IMR-90 (cell line): ENCODE results near the gene CRTAC1. TPM values are rescaled to one million over a fixed set of nuclear protein-coding genes. Genes with fewer than 3 reads are reported as not detected.

Source experiments
- ATAC-seq: fragments of 200-7000 bp; cut with Tn5 transposase; 2 replicates; pipeline ENCODE4 v1.9.1; 2020; ENCODE audit warnings: low read depth, mild to moderate bottlenecking, moderate library complexity
- BruUV-seq: library from RNA; stranded (reverse); fragments of 400-500 nt; replicated peaks from 2 replicates; lab custom pipeline; 2021; lab: Mats Ljungman, UMichigan
- CTCF ChIA-PET: fragments of 300-600 bp; formaldehyde crosslinking; extraction: SDS; loops from one replicate; lab custom pipeline; 2021; ENCODE audit warnings: antibody characterized with exemption; lab: Yijun Ruan, JAX
- POLR2A ChIA-PET: fragments of 300-600 bp; sonication (Branson Sonifier 250); formaldehyde crosslinking; loops from one replicate; lab custom pipeline; 2022; ENCODE audit warnings: antibody characterized with exemption; ENCODE audit not compliant: unreplicated experiment; lab: Charles Lee
- DNase-seq: peaks from one replicate; pipeline ENCODE4 v3.0.0; 2013
- H2AFZ ChIP-seq: replicated peaks from 2 replicates; pipeline ENCODE3; 2013; ENCODE audit warnings: low read length, mild to moderate bottlenecking; ENCODE audit not compliant: poor library complexity
- H2AK5ac ChIP-seq: 2 replicates; pipeline ENCODE4 v1.6.1; 2013; ENCODE audit warnings: low read depth, low read length, inconsistent platforms
- H2AK9ac ChIP-seq: replicated peaks from 2 replicates; pipeline ENCODE3; 2013; ENCODE audit warnings: mild to moderate bottlenecking, low read depth, low read length, moderate library complexity; ENCODE audit not compliant: poor library complexity
- H2BK120ac ChIP-seq: 2 replicates; pipeline ENCODE4 v1.6.1; 2013; ENCODE audit warnings: low read depth, low read length, inconsistent platforms
- H2BK15ac ChIP-seq: 3 replicates; pipeline ENCODE4 v1.6.1; 2013; ENCODE audit warnings: low read depth, low read length, inconsistent platforms
- H2BK20ac ChIP-seq: 2 replicates; pipeline ENCODE4 v1.6.1; 2013; ENCODE audit warnings: low read depth, mild to moderate bottlenecking, inconsistent platforms, low read length, moderate library complexity
- H2BK5ac ChIP-seq: 2 replicates; pipeline ENCODE4 v1.6.1; 2013; ENCODE audit warnings: mild to moderate bottlenecking, low read depth, low read length, inconsistent platforms; ENCODE audit not compliant: poor library complexity, severe bottlenecking
- H3K14ac ChIP-seq: replicated peaks from 2 replicates; pipeline ENCODE4 v1.6.1; 2013; ENCODE audit warnings: low read depth, low read length, inconsistent platforms
- H3K18ac ChIP-seq: 2 replicates; pipeline ENCODE4 v1.6.1; 2013; ENCODE audit warnings: low read depth, low read length, control low read depth
- H3K23ac ChIP-seq: 2 replicates; pipeline ENCODE4 v1.6.1; 2013; ENCODE audit warnings: low read depth, low read length, inconsistent platforms
- H3K27ac ChIP-seq: 2 replicates; pipeline ENCODE4 v1.5.1; 2013; ENCODE audit warnings: mild to moderate bottlenecking, control low read depth, low read length; ENCODE audit not compliant: insufficient read depth
- H3K27me3 ChIP-seq: 2 replicates; pipeline ENCODE4 v1.6.1; 2013; ENCODE audit warnings: low read length; ENCODE audit not compliant: control insufficient read depth, insufficient read depth
- H3K36me3 ChIP-seq: 2 replicates; pipeline ENCODE4 v1.6.1; 2013; ENCODE audit warnings: low read length, mixed read lengths; ENCODE audit not compliant: control insufficient read depth, insufficient read depth
- H3K4ac ChIP-seq: 2 replicates; pipeline ENCODE4 v1.6.1; 2013; ENCODE audit warnings: low read depth, low read length, inconsistent platforms
- H3K4me1 ChIP-seq: 2 replicates; pipeline ENCODE4 v1.6.1; 2013; ENCODE audit warnings: low read length, mixed read lengths; ENCODE audit not compliant: control insufficient read depth, insufficient read depth
- H3K4me2 ChIP-seq: 2 replicates; pipeline ENCODE4 v1.6.1; 2013; ENCODE audit warnings: low read depth, mild to moderate bottlenecking, control low read depth, low read length, moderate library complexity
- H3K4me3 ChIP-seq: 2 replicates; pipeline ENCODE4 v1.5.1; 2013; ENCODE audit warnings: low read depth, mild to moderate bottlenecking, control low read depth, low read length, moderate library complexity; ENCODE audit not compliant: insufficient read depth
- H3K56ac ChIP-seq: 2 replicates; pipeline ENCODE4 v1.6.1; 2013; ENCODE audit warnings: low read length, inconsistent platforms; ENCODE audit not compliant: insufficient read depth; ENCODE audit errors: extremely low read depth
- H3K79me1 ChIP-seq, 2 experiments: 2 replicates each; pipeline ENCODE4 v1.6.1; 2013; ENCODE audit warnings: low read length in 2 of 2, inconsistent platforms in 1 of 2, low read depth in 1 of 2
- H3K9ac ChIP-seq: 2 replicates; pipeline ENCODE4 v1.6.1; 2013; ENCODE audit warnings: low read depth, low read length, control low read depth
- H3K9me1 ChIP-seq: 2 replicates; pipeline ENCODE4 v1.6.1; 2013; ENCODE audit warnings: low read length, inconsistent platforms; ENCODE audit not compliant: insufficient read depth
- H3K9me3 ChIP-seq: 2 replicates; pipeline ENCODE4 v1.6.1; 2013; ENCODE audit warnings: low read length; ENCODE audit not compliant: control insufficient read depth, insufficient read depth
- H4K20me1 ChIP-seq: 2 replicates; pipeline ENCODE4 v1.6.1; 2013; ENCODE audit warnings: low read length, inconsistent platforms; ENCODE audit not compliant: insufficient read depth
- H4K5ac ChIP-seq: 2 replicates; pipeline ENCODE4 v1.6.1; 2013; ENCODE audit warnings: mild to moderate bottlenecking, low read depth, low read length, control low read depth
- H4K8ac ChIP-seq, 2 experiments: 2 replicates each; pipeline ENCODE4 v1.6.1; 2013; ENCODE audit warnings: low read depth in 2 of 2, low read length in 2 of 2, control low read depth in 1 of 2, inconsistent platforms in 1 of 2
- H4K91ac ChIP-seq: 2 replicates; pipeline ENCODE4 v1.6.1; 2013; ENCODE audit warnings: low read depth, low read length, inconsistent platforms; ENCODE audit not compliant: insufficient read depth
- BHLHE40 ChIP-seq: fragments of 150-350 bp; IDR thresholded peaks from 2 replicates; pipeline ENCODE4 v1.6.1; 2016; ENCODE audit warnings: mild to moderate bottlenecking, low read depth, low read length
- CTCF ChIP-seq: conservative IDR thresholded peaks from 2 replicates; pipeline ENCODE4 v1.5.1; 2012; ENCODE audit warnings: mild to moderate bottlenecking, low read depth, low read length, improper control_type of control experiment
- FOS ChIP-seq: fragments of 150-350 bp; IDR thresholded peaks from 2 replicates; pipeline ENCODE4 v1.6.1; 2016; ENCODE audit warnings: low read depth, low read length
- MAFK ChIP-seq: IDR thresholded peaks from 2 replicates; pipeline ENCODE4 v1.6.1; 2012; ENCODE audit warnings: low read depth, low read length, improper control_type of control experiment
- MXI1 ChIP-seq: IDR thresholded peaks from 2 replicates; pipeline ENCODE4 v1.6.1; 2012; ENCODE audit warnings: low read depth, mild to moderate bottlenecking, low read length, moderate library complexity, borderline replicate concordance
- POLR2A ChIP-seq: IDR thresholded peaks from 2 replicates; pipeline ENCODE4 v1.6.1; 2012; ENCODE audit warnings: mild to moderate bottlenecking, low read depth, low read length
- WGBS, 2 experiments: methylation state at CpG; one replicate each; pipeline versions ENCODE4 v1.1.5 to v1.1.7; 2013; ENCODE audit warnings: missing lambda C conversion rate in 2 of 2; ENCODE audit not compliant: insufficient read length in 1 of 2; ENCODE audit errors: extremely low coverage in 2 of 2; 5-methylcytosine and 5-hydroxymethylcytosine counted together
- dilution Hi-C: fragments of 300-500 bp; cut with HindIII; formaldehyde crosslinking; loops from one replicate; pipeline ENCODE4 v1.14.3; 2018; ENCODE audit warnings: low sequenced_read_pairs; ENCODE audit not compliant: unreplicated experiment
- in situ Hi-C: fragments of 300-500 bp; cut with MboI; formaldehyde crosslinking; loops from 3 replicates; pipeline ENCODE4 v1.14.3; 2019; ENCODE audit warnings: low sequenced_read_pairs, inconsistent platforms, mixed read lengths
- intact Hi-C: fragments of 100-400 bp; cut with micrococcal nuclease; formaldehyde crosslinking; loops from 2 replicates; pipeline ENCODE4 v1.10.0; 2022
- polyA plus RNA-seq, 3 experiments: library from polyadenylated mRNA; depleted of rRNA; stranded (reverse); fragments of >200 nt; gene quantifications; 2 replicates each; pipeline ENCODE4 v1.2.3, GENCODE V29; 2012; ENCODE audit warnings: low replicate concordance in 1 of 3
- total RNA-seq: library from RNA; depleted of rRNA; stranded (reverse); fragments of >200 nt; gene quantifications from 2 replicates; pipeline ENCODE4 v1.2.3, GENCODE V29; 2012

The CRTAC1 gene
- total and polyA plus RNA-seq, 2 of the 4 experiments (the other 2 are of a cell fraction), result not detected

GRCh38 chr10:97838091-97838490 lies 192.3 kb downstream of the CRTAC1 start:
- Histone ChIP-seq H2BK20ac (no peak overlapping the region), H3K4me1 (0 out of 2 replicates have a peak, but pooled peaks cover 2% of the 10 kb centered on the region), H2BK120ac (no peak overlapping the region), H4K20me1 (no peaks in the 10 kb centered on the region), H3K4ac (no peak overlapping the region), H3K56ac (no peak overlapping the region), H2BK15ac (no peak overlapping the region), H2AK5ac (no peak overlapping the region), H2BK5ac (no peak overlapping the region), H4K91ac (no peak overlapping the region), H2AK9ac (no peak overlapping the region), H3K4me2 (no peak overlapping the region), H3K18ac (no peak overlapping the region), H2AFZ (no peak overlapping the region), H3K23ac (no peak overlapping the region), H3K36me3 (no peaks in the 10 kb centered on the region), H4K5ac (no peak overlapping the region), H3K79me1 (no peaks in the 10 kb centered on the region), H3K14ac (no peak overlapping the region), H3K9ac (no peak overlapping the region), H3K4me3 (no peak overlapping the region), H3K9me3 (0 out of 2 replicates have a peak, but pooled peaks cover 2% of the 10 kb centered on the region), H3K27me3 (peaks cover 12% of the 10 kb centered on the region), H3K27ac (no peak overlapping the region), H3K9me1 (peaks cover 6% of the 10 kb centered on the region; the same call in 1 of the 2 replicates), H4K8ac (no peak overlapping the region)
- intact Hi-C loops, result no loop called here
- in situ Hi-C loops, result no loop called here
- BruUV-seq, result no TSS peak
- TF ChIP-seq MXI1, result no peak
- no peak for TF ChIP-seq CTCF
- no peak for TF ChIP-seq FOS
- no peak for TF ChIP-seq MAFK
- TF ChIP-seq BHLHE40, result no peak
- TF ChIP-seq POLR2A, result no peak
- CTCF ChIA-PET, result interaction anchor here (0.6 kb wide), 1 partner anchor 49 kb away, joined by 3 read pairs; no protein-coding TSS in a partner anchor
- dilution Hi-C loops, result no loop called here
- no CpG with 5 or more reads among the region's 3 CpGs for WGBS, 2 experiments
- ATAC-seq (no peak), DNase-seq (no peak)
- POLR2A ChIA-PET, result no interaction called here
